ENCODE results near the gene TAS2R42.

TAS2R42 gene

GRCh38 chr12:11186837-11187236 is at the start of gene TAS2R42:
TSS of gene TAS2R42 (minus strand) at chr12:11186937. CDS start at chr12:11186937, 0 bp downstream.
- peak within 1 kb of the TSS; percentile 26 for H3K27ac Mint-ChIP-seq

GRCh38 chr12:11233532-11233931 is 46.8 kb upstream of the TAS2R42 start:
- ATAC-seq (ENCODE audit: low read depth): no peak
- H3K36me3 Mint-ChIP-seq: peaks cover 7% of the 10 kb centered on the region

More at GRCh38 chr12:11186837-11187236, at the start of gene TAS2R42:
- ATAC-seq (ENCODE audit: low read depth): no peak
- H3K9me3 Mint-ChIP-seq: no peaks in the 10 kb centered on the region
- DNase-seq (ENCODE audit: low spot score in 2 of 2): no peak
- H3K4me3 Mint-ChIP-seq: no peak within 1 kb of the TSS
- H3K4me1 Mint-ChIP-seq: peaks cover 3% of the 10 kb centered on the region
- H3K36me3 Mint-ChIP-seq: peaks cover 12% of the 10 kb centered on the region
- no peaks in the 10 kb centered on the region for H3K27me3 Mint-ChIP-seq

GRCh38 chr12:11228296-11228879 is 41.7 kb upstream of the TAS2R42 start:
- Mint-ChIP-seq H3K9me3 (no peaks in the 10 kb centered on the region), H3K4me3 (no peak overlapping the region), H3K4me1 (no peaks in the 10 kb centered on the region), H3K27ac (no peak overlapping the region), H3K36me3 (no peaks in the 10 kb centered on the region), H3K27me3 (no peaks in the 10 kb centered on the region)
- DNase-seq (ENCODE audit: low spot score in 2 of 2) (no peak), ATAC-seq (ENCODE audit: low read depth) (no peak)

More at GRCh38 chr12:11233532-11233931, 46.8 kb upstream of the TAS2R42 start:
- no peaks in the 10 kb centered on the region for H3K4me1 Mint-ChIP-seq
- no peak overlapping the region for H3K27ac Mint-ChIP-seq
- H3K27me3 Mint-ChIP-seq: no peaks in the 10 kb centered on the region
- DNase-seq (ENCODE audit: low spot score in 2 of 2): no peak
- H3K4me3 Mint-ChIP-seq: no peak overlapping the region
- no peaks in the 10 kb centered on the region for H3K9me3 Mint-ChIP-seq

- ATAC-seq (ENCODE audit: low read depth): no peak
- H3K36me3 Mint-ChIP-seq: no peaks in the 10 kb centered on the region
- H3K27ac Mint-ChIP-seq: no peak overlapping the region
- no peak for DNase-seq (ENCODE audit: low spot score in 2 of 2)
- H3K9me3 Mint-ChIP-seq: peaks cover 6% of the 10 kb centered on the region
- H3K4me3 Mint-ChIP-seq: no peak overlapping the region
- H3K27me3 Mint-ChIP-seq: no peaks in the 10 kb centered on the region
- no peaks in the 10 kb centered on the region for H3K4me1 Mint-ChIP-seq
Measured at GRCh38 chr12:11227373-11227772, 40.6 kb upstream of the TAS2R42 start.

- Mint-ChIP-seq H3K27me3 (no peaks in the 10 kb centered on the region), H3K36me3 (peaks cover 10% of the 10 kb centered on the region), H3K4me3 (no peak overlapping the region), H3K9me3 (no peaks in the 10 kb centered on the region), H3K4me1 (no peaks in the 10 kb centered on the region), H3K27ac (no peak overlapping the region)
- no peak for ATAC-seq (ENCODE audit: low read depth)
- DNase-seq (ENCODE audit: low spot score in 2 of 2): no peak
Measured at GRCh38 chr12:11209113-11209512, 22.4 kb upstream of the TAS2R42 start.

GRCh38 chr12:11204173-11204572 is 17.4 kb upstream of the TAS2R42 start:
- Mint-ChIP-seq H3K4me3 (no peak overlapping the region), H3K9me3 (peaks cover 1% of the 10 kb centered on the region), H3K36me3 (peaks cover 9% of the 10 kb centered on the region), H3K4me1 (no peaks in the 10 kb centered on the region), H3K27ac (no peak overlapping the region), H3K27me3 (no peaks in the 10 kb centered on the region)
- ATAC-seq (ENCODE audit: low read depth) (no peak), DNase-seq (ENCODE audit: low spot score in 2 of 2) (no peak)

- Mint-ChIP-seq H3K27ac (no peak overlapping the region), H3K4me3 (no peak overlapping the region), H3K9me3 (peaks cover 1% of the 10 kb centered on the region), H3K4me1 (no peaks in the 10 kb centered on the region), H3K27me3 (no peaks in the 10 kb centered on the region), H3K36me3 (peaks cover 9% of the 10 kb centered on the region)
- ATAC-seq (ENCODE audit: low read depth) (no peak), DNase-seq (ENCODE audit: low spot score in 2 of 2) (no peak)
Measured at GRCh38 chr12:11202811-11203210, 16.1 kb upstream of the TAS2R42 start.

- peaks cover 3% of the 10 kb centered on the region for H3K4me1 Mint-ChIP-seq
- H3K4me3 Mint-ChIP-seq: no peak overlapping the region
- H3K9me3 Mint-ChIP-seq: no peaks in the 10 kb centered on the region
- no peaks in the 10 kb centered on the region for H3K36me3 Mint-ChIP-seq
- ATAC-seq (ENCODE audit: low read depth) (no peak), DNase-seq (ENCODE audit: low spot score in 2 of 2) (no peak)
- no peak overlapping the region for H3K27ac Mint-ChIP-seq
- no peaks in the 10 kb centered on the region for H3K27me3 Mint-ChIP-seq
Measured at GRCh38 chr12:11183011-11183410, 3.7 kb downstream of the TAS2R42 start.

GRCh38 chr12:11182529-11182928 is 4.2 kb downstream of the TAS2R42 start:
- Mint-ChIP-seq H3K27ac (no peak overlapping the region), H3K4me3 (no peak overlapping the region), H3K4me1 (peaks cover 3% of the 10 kb centered on the region), H3K36me3 (peaks cover 4% of the 10 kb centered on the region), H3K9me3 (no peaks in the 10 kb centered on the region), H3K27me3 (no peaks in the 10 kb centered on the region)
- DNase-seq (ENCODE audit: low spot score in 2 of 2): no peak
- ATAC-seq (ENCODE audit: low read depth): no peak

- Mint-ChIP-seq H3K27ac (no peak overlapping the region), H3K4me1 (peaks cover 4% of the 10 kb centered on the region), H3K4me3 (no peak overlapping the region), H3K27me3 (no peaks in the 10 kb centered on the region), H3K9me3 (no peaks in the 10 kb centered on the region), H3K36me3 (peaks cover 13% of the 10 kb centered on the region)
- no peak for ATAC-seq (ENCODE audit: low read depth)
- DNase-seq (ENCODE audit: low spot score in 2 of 2): no peak
Measured at GRCh38 chr12:11178250-11178649, 8.5 kb downstream of the TAS2R42 start.

GRCh38 chr12:11174022-11174421 is 12.7 kb downstream of the TAS2R42 start:
- no peak for ATAC-seq (ENCODE audit: low read depth)
- Mint-ChIP-seq H3K9me3 (no peaks in the 10 kb centered on the region), H3K27ac (no peak overlapping the region), H3K27me3 (no peaks in the 10 kb centered on the region), H3K4me1 (peaks cover 29% of the 10 kb centered on the region), H3K4me3 (no peak overlapping the region), H3K36me3 (peaks cover 20% of the 10 kb centered on the region)
- DNase-seq (ENCODE audit: low spot score in 2 of 2): no peak

GRCh38 chr12:11171969-11172675 is 14.6 kb downstream of the TAS2R42 start:
- ATAC-seq (ENCODE audit: low read depth) (no peak), DNase-seq (ENCODE audit: low spot score in 2 of 2) (no peak)
- peaks cover 20% of the 10 kb centered on the region for H3K36me3 Mint-ChIP-seq
- no peaks in the 10 kb centered on the region for H3K27me3 Mint-ChIP-seq
- H3K4me1 Mint-ChIP-seq: peaks cover 35% of the 10 kb centered on the region
- H3K9me3 Mint-ChIP-seq: no peaks in the 10 kb centered on the region
- peak overlapping the region; percentile 96 for H3K4me3 Mint-ChIP-seq
- peak overlapping the region; percentile 97 for H3K27ac Mint-ChIP-seq

- H3K4me1 Mint-ChIP-seq: peaks cover 35% of the 10 kb centered on the region
- peaks cover 20% of the 10 kb centered on the region for H3K36me3 Mint-ChIP-seq
Measured at GRCh38 chr12:11171145-11171968, 15.4 kb downstream of the TAS2R42 start, which contains the start of gene SMIM10L1. TSS of gene SMIM10L1 (plus strand) at chr12:11171194. CDS start at chr12:11171357, 163 bp downstream.

GRCh38 chr12:11170810-11171144 is 16.0 kb downstream of the TAS2R42 start:
- peak overlapping the region; percentile 97 for H3K27ac Mint-ChIP-seq
- no peaks in the 10 kb centered on the region for H3K27me3 Mint-ChIP-seq
- H3K4me3 Mint-ChIP-seq: peak overlapping the region; percentile 96
- H3K36me3 Mint-ChIP-seq: peaks cover 20% of the 10 kb centered on the region
- H3K9me3 Mint-ChIP-seq: peaks cover 1% of the 10 kb centered on the region
- DNase-seq (ENCODE audit: low spot score in 2 of 2): no peak
- no peak for ATAC-seq (ENCODE audit: low read depth)
- peaks cover 37% of the 10 kb centered on the region for H3K4me1 Mint-ChIP-seq

More at GRCh38 chr12:11171145-11171968, 15.4 kb downstream of the TAS2R42 start, which contains the start of gene SMIM10L1:
- peak within 1 kb of the TSS; percentile 96 for H3K4me3 Mint-ChIP-seq
- H3K27me3 Mint-ChIP-seq: no peaks in the 10 kb centered on the region
- DNase-seq (ENCODE audit: low spot score in 2 of 2) (peak; percentile 77 to 79), ATAC-seq (ENCODE audit: low read depth) (peak; percentile 90)
- H3K27ac Mint-ChIP-seq: peak within 1 kb of the TSS; percentile 97
- no peaks in the 10 kb centered on the region for H3K9me3 Mint-ChIP-seq
